B cell (primary cell): ENCODE results near the gene CRAT. TPM values are rescaled to one million over a fixed set of nuclear protein-coding genes. Genes with fewer than 3 reads are reported as not detected.

ENCODE experiments used
- ATAC-seq: fragments of 200-7000 bp; cut with Tn5 transposase; one replicate; pipeline ENCODE4 v1.10.0; 2021; ENCODE audit warnings: low read depth, mild to moderate bottlenecking, moderate number of reproducible peaks, moderate library complexity
- CTCF ChIA-PET: fragments of 350-600 bp; sonication (Branson Sonifier 250); formaldehyde crosslinking; loops from one replicate; lab custom pipeline; 2021; ENCODE audit warnings: antibody characterized with exemption, inconsistent platforms; lab: Charles Lee
- POLR2A ChIA-PET: fragments of 350-600 bp; sonication (Branson Sonifier 250); formaldehyde crosslinking; loops from one replicate; lab custom pipeline; 2021; ENCODE audit warnings: antibody characterized with exemption; lab: Charles Lee
- DNase-seq: peaks from one replicate; pipeline ENCODE4 v3.0.0; 2013
- H2AFZ ChIP-seq: 2 replicates; pipeline ENCODE4 v1.6.1; 2012; ENCODE audit warnings: mild to moderate bottlenecking, low read depth, low read length; ENCODE audit not compliant: insufficient read depth, poor library complexity, severe bottlenecking
- H3K27ac ChIP-seq, 2 donors: 1 replicate in 1 of 2; 2 replicates in 1 of 2; pipeline ENCODE4 v1.5.1; 2012 to 2013; ENCODE audit warnings: low read length in 2 of 2, mild to moderate bottlenecking in 2 of 2, moderate library complexity in 1 of 2
- H3K27me3 ChIP-seq, 4 experiments: fragments of 200-600 bp in 1 of 4; sonication (generic) in 1 of 4; replicated peaks in 1 of 4; 1 replicate in 2 of 4; 2 replicates in 2 of 4; pipeline versions ENCODE4 v1.6.1 to v1.7.0; 2013 to 2016; ENCODE audit warnings: low read length in 3 of 4, mild to moderate bottlenecking in 2 of 4, mixed read lengths in 1 of 4, moderate library complexity in 1 of 4; ENCODE audit not compliant: insufficient read depth in 4 of 4, control insufficient read depth in 3 of 4; ENCODE audit errors: control extremely low read depth in 1 of 4
- H3K36me3 ChIP-seq, 2 experiments: replicated peaks in 1 of 2; 1 replicate in 1 of 2; 2 replicates in 1 of 2; pipeline versions ENCODE4 v1.6.1 to v1.7.1; 2013; ENCODE audit warnings: low read length in 1 of 2; ENCODE audit not compliant: insufficient read depth in 2 of 2, control insufficient read depth in 1 of 2; ENCODE audit errors: control extremely low read depth in 1 of 2, extremely low read depth in 1 of 2
- H3K4me1 ChIP-seq, 2 donors: fragments of 200-600 bp in 1 of 2; sonication (generic) in 1 of 2; 1 replicate in 1 of 2; 2 replicates in 1 of 2; pipeline versions ENCODE4 v1.5.1 to v1.6.1; 2013 to 2017; ENCODE audit warnings: low read length in 2 of 2; ENCODE audit not compliant: control insufficient read depth in 2 of 2, insufficient read depth in 2 of 2
- H3K4me2 ChIP-seq: replicated peaks from 2 replicates; pipeline ENCODE3; 2012; ENCODE audit warnings: mild to moderate bottlenecking, low read depth, low read length; ENCODE audit not compliant: poor library complexity, severe bottlenecking
- H3K4me3 ChIP-seq, 5 experiments: fragments of 200-600 bp in 1 of 5; sonication (generic) in 1 of 5; 1 replicate in 3 of 5; 2 replicates in 2 of 5; pipeline versions ENCODE4 v1.5.1 to v1.7.0; 2011 to 2016; ENCODE audit warnings: low read length in 4 of 5, mild to moderate bottlenecking in 4 of 5, low read depth in 2 of 5, control low read depth in 1 of 5, moderate library complexity in 1 of 5; ENCODE audit not compliant: insufficient read depth in 1 of 5; ENCODE audit errors: control extremely low read depth in 1 of 5, extremely low read depth in 1 of 5
- H3K79me2 ChIP-seq: fragments of 200-600 bp; sonication (generic); one replicate; pipeline ENCODE4 v1.6.0; 2016; ENCODE audit warnings: low read length; ENCODE audit not compliant: control insufficient read depth, insufficient read depth
- H3K9ac ChIP-seq: fragments of 200-600 bp; sonication (generic); 2 replicates; pipeline ENCODE4 v1.6.1; 2017; ENCODE audit warnings: mild to moderate bottlenecking, low read length, moderate library complexity
- H3K9me3 ChIP-seq, 3 donors: one replicate each; pipeline versions ENCODE4 v1.6.1 to v1.7.1; 2013; ENCODE audit warnings: low read length in 2 of 3; ENCODE audit not compliant: control insufficient read depth in 2 of 3, insufficient read depth in 1 of 3; ENCODE audit errors: control extremely low read depth in 1 of 3
- H4K20me1 ChIP-seq: 2 replicates; pipeline ENCODE4 v1.6.0; 2012; ENCODE audit warnings: mild to moderate bottlenecking, low read length; ENCODE audit not compliant: insufficient read depth, control insufficient read depth, poor library complexity, severe bottlenecking
- H3K27ac Mint-ChIP-seq: one replicate; pipeline ENCODE4 v1.8.0; 2021; ENCODE audit warnings: mixed read lengths
- H3K27me3 Mint-ChIP-seq: one replicate; pipeline ENCODE4 v1.8.0; 2021; ENCODE audit warnings: mixed read lengths
- H3K4me1 Mint-ChIP-seq: one replicate; pipeline ENCODE4 v1.8.0; 2021; ENCODE audit warnings: mixed read lengths
- H3K4me3 Mint-ChIP-seq: one replicate; pipeline ENCODE4 v1.8.0; 2021; ENCODE audit warnings: mixed read lengths
- H3K9me3 Mint-ChIP-seq: one replicate; pipeline ENCODE4 v1.8.0; 2022; ENCODE audit warnings: mixed read lengths; ENCODE audit not compliant: insufficient read depth
- EZH2 ChIP-seq: IDR thresholded peaks from 2 replicates; pipeline ENCODE4 v1.6.1; 2012; ENCODE audit warnings: borderline replicate concordance, low read depth, mild to moderate bottlenecking, moderate library complexity, low read length; ENCODE audit not compliant: insufficient read depth, poor library complexity, severe bottlenecking
- WGBS: methylation state at CpG from one replicate; pipeline ENCODE4 v1.1.5; 2013; ENCODE audit warnings: missing lambda C conversion rate; ENCODE audit not compliant: insufficient coverage; 5-methylcytosine and 5-hydroxymethylcytosine counted together
- intact Hi-C: fragments of 100-400 bp; cut with micrococcal nuclease; formaldehyde crosslinking; loops from one replicate; pipeline ENCODE4 v1.10.0; 2022
- polyA plus RNA-seq: library from polyadenylated mRNA; depleted of rRNA; stranded (reverse); fragments of >200 nt; gene quantifications from 2 replicates; pipeline ENCODE4 v1.2.3, GENCODE V29; 2012
- total RNA-seq, 2 donors: library from RNA; stranded (reverse); fragments of 120-200 nt in 1 of 2; gene quantifications; 1 replicate in 1 of 2; 2 replicates in 1 of 2; pipeline versions ENCODE4 v1.2.3 to v1.2.4, GENCODE V29; 2013 to 2022
- TF ChIP-seq, protein P1 (sequence below): fragments of 200-600 bp; IDR thresholded peaks from one replicate; pipeline ENCODE4 v1.8.0; 2022; ENCODE audit warnings: antibody characterized with exemption, mild to moderate bottlenecking

The CRAT gene
- total and polyA plus RNA-seq, 2 donors (not counting 1 experiment from before 2014, with no cell fraction given) = 8.0 to 14.1 TPM

DNA sequence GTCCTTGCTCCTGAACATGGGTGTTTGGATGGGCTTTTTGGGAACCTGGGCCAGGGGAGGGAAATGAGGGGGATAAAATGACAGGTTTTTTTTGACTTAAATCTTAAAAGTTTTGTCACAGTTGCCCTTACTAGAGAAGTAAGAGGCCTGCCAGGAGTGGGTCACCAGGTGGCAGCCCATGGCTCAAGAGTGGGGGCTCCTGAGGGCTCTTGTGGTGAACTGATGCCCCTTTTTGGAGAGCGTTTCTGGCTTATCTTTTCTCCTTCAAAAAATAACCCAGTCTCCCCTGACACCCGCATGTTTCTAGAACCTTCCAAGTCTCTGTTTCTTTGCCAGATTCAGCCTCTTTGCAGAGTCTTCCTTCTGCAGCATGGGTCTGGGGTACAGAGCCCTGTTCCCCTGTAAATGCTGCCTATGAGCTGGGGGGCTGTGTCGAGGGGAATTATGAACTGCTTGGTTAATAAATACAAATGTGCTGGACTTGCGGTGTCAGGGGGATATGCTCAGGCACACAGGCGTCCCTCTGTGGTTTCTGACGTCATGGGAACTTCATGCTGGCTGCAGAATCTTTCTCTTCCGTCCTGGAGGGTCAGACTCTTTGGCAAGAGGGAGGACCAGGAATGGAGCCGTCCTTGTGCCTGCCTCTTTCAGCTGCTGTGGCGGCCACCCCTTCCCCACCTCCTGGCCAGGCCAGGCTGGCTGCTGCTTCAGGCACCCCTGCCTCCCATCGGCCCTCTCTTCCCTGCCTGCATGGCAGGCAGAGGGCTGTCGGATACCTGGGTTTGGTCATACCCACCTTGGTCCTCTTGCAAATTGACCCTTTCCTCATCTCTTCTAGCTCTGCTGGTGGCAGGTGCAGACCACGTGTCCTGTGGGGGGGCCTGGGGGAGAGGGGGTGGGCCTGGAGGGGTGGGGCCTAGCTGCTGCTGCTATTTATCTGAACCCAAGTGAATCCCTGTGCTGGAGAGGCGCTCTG lies 30.8 kb upstream of the CRAT start:
- Histone ChIP-seq H3K4me1 (peaks cover 43 to 50% of the 10 kb centered on the region in 2 donors), H3K27ac (peak overlapping the region; percentile 97 to 100), H3K9me3 (no peaks in the 10 kb centered on the region), H3K27me3 (no peaks in the 10 kb centered on the region), H3K36me3 (peaks cover 0 to 55% of the 10 kb centered on the region in 2 experiments), H3K4me2 (peak overlapping the region; percentile 94), H4K20me1 (peaks cover 8% of the 10 kb centered on the region), H3K4me3 (peak overlapping the region in 2 of 5 experiments; percentile 1 to 10), H3K79me2 (peaks cover 35% of the 10 kb centered on the region), H3K9ac (peak overlapping the region; percentile 32), H2AFZ (peak overlapping the region; percentile 79)
- no peaks in the 10 kb centered on the region for H3K9me3 Mint-ChIP-seq
- peak; percentile 44 for DNase-seq
- intact Hi-C loops = loop anchor here (2.0 kb wide), 4 partner anchors 33 to 747 kb away; no protein-coding TSS in a partner anchor
- peak overlapping the region; percentile 94 for H3K27ac Mint-ChIP-seq
- POLR2A ChIA-PET = interaction anchor here (0.6 to 2.6 kb wide), 7 partner anchors 10 to 484 kb away, joined by 3 to 22 read pairs (median 7); partner anchors contain the start of gene NTMT1
- CTCF ChIA-PET = interaction anchor here (1.2 to 18.9 kb wide), 20 partner anchors 8 to 596 kb away, joined by 3 to 382 read pairs (median 5); partner anchors contain the start of genes C9orf50, IER5L and NTMT1
- no peaks in the 10 kb centered on the region for H3K27me3 Mint-ChIP-seq
- no peak for TF ChIP-seq EZH2
- TF ChIP-seq, protein P1, sequence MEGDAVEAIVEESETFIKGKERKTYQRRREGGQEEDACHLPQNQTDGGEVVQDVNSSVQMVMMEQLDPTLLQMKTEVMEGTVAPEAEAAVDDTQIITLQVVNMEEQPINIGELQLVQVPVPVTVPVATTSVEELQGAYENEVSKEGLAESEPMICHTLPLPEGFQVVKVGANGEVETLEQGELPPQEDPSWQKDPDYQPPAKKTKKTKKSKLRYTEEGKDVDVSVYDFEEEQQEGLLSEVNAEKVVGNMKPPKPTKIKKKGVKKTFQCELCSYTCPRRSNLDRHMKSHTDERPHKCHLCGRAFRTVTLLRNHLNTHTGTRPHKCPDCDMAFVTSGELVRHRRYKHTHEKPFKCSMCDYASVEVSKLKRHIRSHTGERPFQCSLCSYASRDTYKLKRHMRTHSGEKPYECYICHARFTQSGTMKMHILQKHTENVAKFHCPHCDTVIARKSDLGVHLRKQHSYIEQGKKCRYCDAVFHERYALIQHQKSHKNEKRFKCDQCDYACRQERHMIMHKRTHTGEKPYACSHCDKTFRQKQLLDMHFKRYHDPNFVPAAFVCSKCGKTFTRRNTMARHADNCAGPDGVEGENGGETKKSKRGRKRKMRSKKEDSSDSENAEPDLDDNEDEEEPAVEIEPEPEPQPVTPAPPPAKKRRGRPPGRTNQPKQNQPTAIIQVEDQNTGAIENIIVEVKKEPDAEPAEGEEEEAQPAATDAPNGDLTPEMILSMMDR = no peak
- peaks cover 47% of the 10 kb centered on the region for H3K4me1 Mint-ChIP-seq
- 23% methylated on average over 11 of the region's 13 CpGs for WGBS
- H3K4me3 Mint-ChIP-seq = peak overlapping the region; percentile 90
- peak; percentile 28 for ATAC-seq
